BLaER1 treated with 17β-estradiol and CSF1 and Interleukin-3, amounts not matched to agents 10 nM and 100 nM (cell line): ENCODE data around the gene GAK.
A peak's percentile ranks its signal among the peaks of the same experiment; 100 is the strongest.

ENCODE experiments used
- H3K27ac ChIP-seq, 11 experiments: shearing (Covaris generic); formaldehyde crosslinking; 2 replicates each; pipeline ENCODE4 v1.8.1; 2022
- H3K27me3 ChIP-seq, 11 experiments: shearing (Covaris generic); formaldehyde crosslinking; 2 replicates each; pipeline ENCODE4 v1.8.1; 2022
- H3K36me3 ChIP-seq, 11 experiments: shearing (Covaris generic); formaldehyde crosslinking; 2 replicates each; pipeline ENCODE4 v1.8.1; 2022
- H3K4me1 ChIP-seq, 10 experiments: shearing (Covaris generic); formaldehyde crosslinking; 2 replicates each; pipeline ENCODE4 v1.8.1; 2022
- H3K4me2 ChIP-seq, 11 experiments: shearing (Covaris generic); formaldehyde crosslinking; 2 replicates each; pipeline ENCODE4 v1.8.1; 2022
- H3K4me3 ChIP-seq, 10 experiments: shearing (Covaris generic); formaldehyde crosslinking; 2 replicates each; pipeline ENCODE4 v1.8.1; 2022
- H3K9ac ChIP-seq, 11 experiments: shearing (Covaris generic); formaldehyde crosslinking; 2 replicates each; pipeline ENCODE4 v1.8.1; 2022
- H3K9me3 ChIP-seq, 11 experiments: shearing (Covaris generic); formaldehyde crosslinking; replicated peaks in 1 of 11; 2 replicates each; pipeline ENCODE4 v1.8.1; 2022
- H4K20me1 ChIP-seq, 11 experiments: shearing (Covaris generic); formaldehyde crosslinking; 2 replicates each; pipeline ENCODE4 v1.8.1; 2022
- Cebpa-rat ChIP-seq, 11 experiments: shearing (Covaris generic); IDR thresholded peaks; 2 replicates each; pipeline ENCODE4 v1.8.1; 2022

Gene GAK

GRCh38 chr4:917992-918391 lies 14.1 kb downstream of the GAK start:
- H3K27me3 ChIP-seq = no peaks in the 10 kb centered on the region
- H3K9me3 ChIP-seq = peaks cover 0 to 59% (median 51%) of the 10 kb centered on the region in 11 experiments; a peak in 18 of 22 replicates
- H3K4me1 ChIP-seq = peaks cover 48 to 74% (median 56%) of the 10 kb centered on the region in 10 experiments
- peaks cover 6 to 52% (median 36%) of the 10 kb centered on the region in 11 experiments for H3K36me3 ChIP-seq
- H4K20me1 ChIP-seq = peaks cover 44 to 99% (median 86%) of the 10 kb centered on the region in 11 experiments
- H3K4me2 ChIP-seq = no peak overlapping the region
- H3K27ac ChIP-seq = no peak overlapping the region
- no peak overlapping the region for H3K9ac ChIP-seq
- no peak overlapping the region for H3K4me3 ChIP-seq
- no peak for TF ChIP-seq Cebpa-rat (IDR thresholded peaks at IDR 0.05)

- H3K36me3 ChIP-seq = peaks cover 11 to 54% (median 42%) of the 10 kb centered on the region in 11 experiments
- no peak overlapping the region for H3K9ac ChIP-seq
- no peak overlapping the region for H3K4me3 ChIP-seq
- H3K4me2 ChIP-seq = peak overlapping the region in 3 of 11 experiments; percentile 22 to 91 (median 66); a peak in 2 of 22 replicates
- peaks cover 43 to 68% (median 50%) of the 10 kb centered on the region in 10 experiments for H3K4me1 ChIP-seq
- H3K27me3 ChIP-seq = no peaks in the 10 kb centered on the region
- peaks cover 44 to 99% (median 86%) of the 10 kb centered on the region in 11 experiments for H4K20me1 ChIP-seq
- TF ChIP-seq Cebpa-rat (IDR thresholded peaks at IDR 0.05) = no peak
- H3K27ac ChIP-seq = no peak overlapping the region
- peaks cover 0 to 59% (median 51%) of the 10 kb centered on the region in 11 experiments; a peak in 18 of 22 replicates for H3K9me3 ChIP-seq
Observed at GRCh38 chr4:917466-917865, 14.7 kb downstream of the GAK start.

GRCh38 chr4:915595-915994 lies 16.5 kb downstream of the GAK start:
- H3K27me3 ChIP-seq = no peaks in the 10 kb centered on the region
- H3K9ac ChIP-seq = peak overlapping the region in 10 of 11 experiments; percentile 45 to 75 (median 60); a peak in 20 of 22 replicates
- peak overlapping the region; percentile 23 to 53 (median 42); a peak in 14 of 20 replicates for H3K4me3 ChIP-seq
- H3K36me3 ChIP-seq = peaks cover 30 to 61% (median 47%) of the 10 kb centered on the region in 11 experiments
- peak overlapping the region in 10 of 11 experiments; percentile 44 to 74 (median 66); a peak in 19 of 22 replicates for H3K27ac ChIP-seq
- peaks cover 62 to 99% (median 96%) of the 10 kb centered on the region in 11 experiments for H4K20me1 ChIP-seq
- peaks cover 28 to 53% (median 36%) of the 10 kb centered on the region in 10 experiments for H3K4me1 ChIP-seq
- H3K4me2 ChIP-seq = peak overlapping the region; percentile 66 to 92 (median 86)
- peaks cover 0 to 43% (median 34%) of the 10 kb centered on the region in 11 experiments; a peak in 18 of 22 replicates for H3K9me3 ChIP-seq
- TF ChIP-seq Cebpa-rat (IDR thresholded peaks at IDR 0.05) = no peak

- H3K36me3 ChIP-seq = peaks cover 35 to 64% (median 49%) of the 10 kb centered on the region in 11 experiments
- peaks cover 28 to 51% (median 34%) of the 10 kb centered on the region in 10 experiments for H3K4me1 ChIP-seq
- H3K4me3 ChIP-seq = peak overlapping the region; percentile 23 to 53 (median 42); a peak in 15 of 20 replicates
- no peaks in the 10 kb centered on the region for H3K27me3 ChIP-seq
- no peak for TF ChIP-seq Cebpa-rat (IDR thresholded peaks at IDR 0.05)
- H3K27ac ChIP-seq = peak overlapping the region in 10 of 11 experiments; percentile 44 to 74 (median 66); a peak in 19 of 22 replicates
- peaks cover 67 to 100% (median 99%) of the 10 kb centered on the region in 11 experiments for H4K20me1 ChIP-seq
- H3K4me2 ChIP-seq = peak overlapping the region; percentile 66 to 92 (median 86)
- H3K9ac ChIP-seq = peak overlapping the region in 10 of 11 experiments; percentile 45 to 75 (median 60); a peak in 20 of 22 replicates
- H3K9me3 ChIP-seq = peaks cover 0 to 38% (median 29%) of the 10 kb centered on the region in 11 experiments; a peak in 18 of 22 replicates
Observed at GRCh38 chr4:915041-915474, 17.1 kb downstream of the GAK start.

- TF ChIP-seq Cebpa-rat (IDR thresholded peaks at IDR 0.05) = no peak
- peaks cover 40 to 64% (median 49%) of the 10 kb centered on the region in 11 experiments for H3K36me3 ChIP-seq
- H4K20me1 ChIP-seq = peaks cover 72 to 100% (median 99%) of the 10 kb centered on the region in 11 experiments
- no peaks in the 10 kb centered on the region for H3K27me3 ChIP-seq
- peak overlapping the region in 8 of 11 experiments; percentile 52 to 74 (median 67); a peak in 11 of 22 replicates for H3K27ac ChIP-seq
- H3K4me2 ChIP-seq = peak overlapping the region; percentile 66 to 92 (median 86)
- H3K9ac ChIP-seq = peak overlapping the region in 7 of 11 experiments; percentile 45 to 75 (median 61); a peak in 12 of 22 replicates
- peaks cover 0 to 33% (median 23%) of the 10 kb centered on the region in 11 experiments; a peak in 18 of 22 replicates for H3K9me3 ChIP-seq
- H3K4me3 ChIP-seq = peak overlapping the region in 9 of 10 experiments; percentile 30 to 53 (median 44); a peak in 10 of 20 replicates
- peaks cover 28 to 46% (median 33%) of the 10 kb centered on the region in 10 experiments for H3K4me1 ChIP-seq
Observed at GRCh38 chr4:914531-914930, 17.6 kb downstream of the GAK start.

GRCh38 chr4:913280-913618 lies 18.9 kb downstream of the GAK start:
- TF ChIP-seq Cebpa-rat (IDR thresholded peaks at IDR 0.05) = no peak
- H3K4me3 ChIP-seq = no peak overlapping the region
- no peak overlapping the region for H3K4me2 ChIP-seq

GRCh38 chr4:912548-913279 lies 19.4 kb downstream of the GAK start:
- Histone ChIP-seq H3K27ac (no peak overlapping the region), H3K4me1 (peaks cover 28 to 35% (median 29%) of the 10 kb centered on the region in 10 experiments), H3K36me3 (peaks cover 53 to 66% (median 59%) of the 10 kb centered on the region in 11 experiments), H3K27me3 (no peaks in the 10 kb centered on the region), H4K20me1 (peaks cover 80 to 100% (median 100%) of the 10 kb centered on the region in 11 experiments), H3K4me2 (no peak overlapping the region), H3K9ac (no peak overlapping the region), H3K9me3 (peaks cover 0 to 15% (median 5%) of the 10 kb centered on the region in 11 experiments; a peak in 18 of 22 replicates), H3K4me3 (no peak overlapping the region)
- TF ChIP-seq Cebpa-rat (IDR thresholded peaks at IDR 0.05) = no peak

More at GRCh38 chr4:913280-913618, 18.9 kb downstream of the GAK start:
- Histone ChIP-seq H4K20me1 (peaks cover 78 to 100% (median 99%) of the 10 kb centered on the region in 11 experiments), H3K27me3 (no peaks in the 10 kb centered on the region), H3K4me1 (peaks cover 28 to 35% (median 29%) of the 10 kb centered on the region in 10 experiments), H3K9ac (no peak overlapping the region), H3K9me3 (peaks cover 0 to 20% (median 11%) of the 10 kb centered on the region in 11 experiments; a peak in 18 of 22 replicates), H3K27ac (no peak overlapping the region), H3K36me3 (peaks cover 48 to 66% (median 53%) of the 10 kb centered on the region in 11 experiments)

GRCh38 chr4:911871-912490 lies 20.1 kb downstream of the GAK start:
- Histone ChIP-seq H3K9ac (no peak overlapping the region), H4K20me1 (peaks cover 81 to 100% (median 100%) of the 10 kb centered on the region in 11 experiments), H3K27me3 (no peaks in the 10 kb centered on the region), H3K4me2 (no peak overlapping the region), H3K4me1 (peaks cover 24 to 29% (median 28%) of the 10 kb centered on the region in 10 experiments), H3K27ac (no peak overlapping the region), H3K9me3 (peaks cover 0 to 9% (median 1%) of the 10 kb centered on the region in 11 experiments; a peak in 7 of 22 replicates), H3K36me3 (peaks cover 60 to 67% (median 65%) of the 10 kb centered on the region in 11 experiments), H3K4me3 (no peak overlapping the region)
- no peak for TF ChIP-seq Cebpa-rat (IDR thresholded peaks at IDR 0.05)
